ENCODE results near the gene KRTAP10-4.

GRCh38 chr21:44571844-44572782 is 1.4 kb upstream of the KRTAP10-4 start:
- no peak for TF ChIP-seq SPI1 (IDR thresholded peaks at IDR 0.05; ENCODE audit: low read depth, low read length)
- no peak for TF ChIP-seq POLR2AphosphoS5 (IDR thresholded peaks at IDR 0.05; ENCODE audit: low read depth, low read length)
- TF ChIP-seq POLR2A (IDR thresholded peaks at IDR 0.05; ENCODE audit: low read depth, low read length) = no peak
- no peak for TF ChIP-seq POU2F2 (IDR thresholded peaks at IDR 0.05; ENCODE audit: low read depth, low read length)
- no peak for TF ChIP-seq TAF1 (IDR thresholded peaks at IDR 0.05; ENCODE audit: low read depth, low read length)
- no peak for TF ChIP-seq PAX5 (IDR thresholded peaks at IDR 0.05; ENCODE audit: insufficient read depth, low read length, severe bottlenecking)

All from GM12891 (cell line).